ENCODE measurements around the gene MYO1C.

The MYO1C gene, protein sequence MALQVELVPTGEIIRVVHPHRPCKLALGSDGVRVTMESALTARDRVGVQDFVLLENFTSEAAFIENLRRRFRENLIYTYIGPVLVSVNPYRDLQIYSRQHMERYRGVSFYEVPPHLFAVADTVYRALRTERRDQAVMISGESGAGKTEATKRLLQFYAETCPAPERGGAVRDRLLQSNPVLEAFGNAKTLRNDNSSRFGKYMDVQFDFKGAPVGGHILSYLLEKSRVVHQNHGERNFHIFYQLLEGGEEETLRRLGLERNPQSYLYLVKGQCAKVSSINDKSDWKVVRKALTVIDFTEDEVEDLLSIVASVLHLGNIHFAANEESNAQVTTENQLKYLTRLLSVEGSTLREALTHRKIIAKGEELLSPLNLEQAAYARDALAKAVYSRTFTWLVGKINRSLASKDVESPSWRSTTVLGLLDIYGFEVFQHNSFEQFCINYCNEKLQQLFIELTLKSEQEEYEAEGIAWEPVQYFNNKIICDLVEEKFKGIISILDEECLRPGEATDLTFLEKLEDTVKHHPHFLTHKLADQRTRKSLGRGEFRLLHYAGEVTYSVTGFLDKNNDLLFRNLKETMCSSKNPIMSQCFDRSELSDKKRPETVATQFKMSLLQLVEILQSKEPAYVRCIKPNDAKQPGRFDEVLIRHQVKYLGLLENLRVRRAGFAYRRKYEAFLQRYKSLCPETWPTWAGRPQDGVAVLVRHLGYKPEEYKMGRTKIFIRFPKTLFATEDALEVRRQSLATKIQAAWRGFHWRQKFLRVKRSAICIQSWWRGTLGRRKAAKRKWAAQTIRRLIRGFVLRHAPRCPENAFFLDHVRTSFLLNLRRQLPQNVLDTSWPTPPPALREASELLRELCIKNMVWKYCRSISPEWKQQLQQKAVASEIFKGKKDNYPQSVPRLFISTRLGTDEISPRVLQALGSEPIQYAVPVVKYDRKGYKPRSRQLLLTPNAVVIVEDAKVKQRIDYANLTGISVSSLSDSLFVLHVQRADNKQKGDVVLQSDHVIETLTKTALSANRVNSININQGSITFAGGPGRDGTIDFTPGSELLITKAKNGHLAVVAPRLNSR

DNA sequence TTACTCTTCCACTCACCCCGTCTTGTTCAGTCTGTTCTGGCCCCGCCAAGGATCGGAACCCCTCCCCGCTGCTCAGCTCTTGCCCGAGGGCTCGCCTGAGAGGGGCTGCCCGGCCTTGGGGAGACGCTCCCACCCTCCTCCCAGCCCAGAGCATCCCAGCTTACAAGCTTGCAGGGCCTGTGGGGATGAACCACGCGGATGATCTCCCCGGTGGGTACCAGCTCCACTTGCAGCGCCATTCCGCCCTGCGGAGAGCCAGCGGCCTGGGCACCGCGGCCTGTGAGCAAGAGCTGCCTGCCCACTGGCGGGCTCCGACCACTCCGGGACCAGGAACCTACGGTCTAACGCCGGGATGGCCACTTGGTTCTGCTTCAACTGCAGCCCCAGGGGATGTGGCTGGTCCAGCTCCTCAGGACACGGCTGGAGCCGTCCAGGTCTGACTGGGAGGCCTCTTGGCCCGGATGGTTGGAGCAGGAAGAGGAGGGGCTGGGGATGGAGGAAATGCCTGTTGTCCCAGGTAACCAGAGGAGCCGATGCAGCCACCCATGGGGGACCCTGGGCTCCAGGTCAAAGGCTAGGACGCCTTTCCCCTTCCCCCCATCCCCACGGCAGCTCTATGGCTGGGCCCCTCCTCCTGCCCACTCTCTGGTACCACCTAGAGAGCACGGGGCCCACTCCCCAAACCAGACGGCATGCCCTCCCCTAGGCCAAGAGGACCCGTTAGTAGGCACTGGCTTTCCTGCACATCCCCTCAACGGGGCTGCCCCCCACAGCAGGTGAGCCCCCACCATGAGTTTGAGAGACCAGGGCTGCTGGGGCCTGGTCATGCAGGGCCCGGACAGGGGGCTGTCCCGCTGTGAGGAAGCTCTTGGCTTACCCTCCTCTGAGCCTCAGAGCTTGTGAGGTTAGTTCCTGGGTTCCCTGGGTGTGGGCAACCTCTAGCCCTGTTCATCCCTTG, at the start of gene MYO1C:
MYO1C (minus strand) TSS at position 438 of the 958 bp plus-strand sequence; CDS start at position 239, 199 bp downstream.
- ATAC-seq, result no peak
- TF ChIP-seq, protein P1, sequence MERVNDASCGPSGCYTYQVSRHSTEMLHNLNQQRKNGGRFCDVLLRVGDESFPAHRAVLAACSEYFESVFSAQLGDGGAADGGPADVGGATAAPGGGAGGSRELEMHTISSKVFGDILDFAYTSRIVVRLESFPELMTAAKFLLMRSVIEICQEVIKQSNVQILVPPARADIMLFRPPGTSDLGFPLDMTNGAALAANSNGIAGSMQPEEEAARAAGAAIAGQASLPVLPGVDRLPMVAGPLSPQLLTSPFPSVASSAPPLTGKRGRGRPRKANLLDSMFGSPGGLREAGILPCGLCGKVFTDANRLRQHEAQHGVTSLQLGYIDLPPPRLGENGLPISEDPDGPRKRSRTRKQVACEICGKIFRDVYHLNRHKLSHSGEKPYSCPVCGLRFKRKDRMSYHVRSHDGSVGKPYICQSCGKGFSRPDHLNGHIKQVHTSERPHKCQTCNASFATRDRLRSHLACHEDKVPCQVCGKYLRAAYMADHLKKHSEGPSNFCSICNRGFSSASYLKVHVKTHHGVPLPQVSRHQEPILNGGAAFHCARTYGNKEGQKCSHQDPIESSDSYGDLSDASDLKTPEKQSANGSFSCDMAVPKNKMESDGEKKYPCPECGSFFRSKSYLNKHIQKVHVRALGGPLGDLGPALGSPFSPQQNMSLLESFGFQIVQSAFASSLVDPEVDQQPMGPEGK (CRISPR knock-in tag; IDR thresholded peaks at IDR 0.05; ENCODE audit: borderline replicate concordance), result no peak
- TF ChIP-seq CREB5 (CRISPR knock-in tag; IDR thresholded peaks at IDR 0.05; ENCODE audit: low read depth) (no peak), ZC3H10 (CRISPR knock-in tag; IDR thresholded peaks at IDR 0.05) (no peak), TOX (CRISPR knock-in tag; IDR thresholded peaks at IDR 0.05; ENCODE audit: borderline replicate concordance) (no peak), SNAI2 (CRISPR knock-in tag; IDR thresholded peaks at IDR 0.05) (no peak), ZFP3 (CRISPR knock-in tag; IDR thresholded peaks at IDR 0.05) (no peak), ESRRG (CRISPR knock-in tag; IDR thresholded peaks at IDR 0.05) (no peak), PPARA (CRISPR knock-in tag; IDR thresholded peaks at IDR 0.05; ENCODE audit: borderline replicate concordance) (no peak), ISL1 (CRISPR knock-in tag; IDR thresholded peaks at IDR 0.05) (no peak), ARNTL (CRISPR knock-in tag; IDR thresholded peaks at IDR 0.05; ENCODE audit: borderline replicate concordance, low read depth) (no peak), GLIS3 (CRISPR knock-in tag; IDR thresholded peaks at IDR 0.05) (no peak)

GRCh38 chr17:1541367-1541904, 49.0 kb upstream of the MYO1C start:
- TF ChIP-seq ZFP30 (CRISPR knock-in tag; IDR thresholded peaks at IDR 0.05) (no peak), TSHZ2 (CRISPR knock-in tag; IDR thresholded peaks at IDR 0.05) (no peak), TOX (CRISPR knock-in tag; IDR thresholded peaks at IDR 0.05; ENCODE audit: borderline replicate concordance) (no peak), PPARA (CRISPR knock-in tag; IDR thresholded peaks at IDR 0.05; ENCODE audit: borderline replicate concordance) (no peak), CSDC2 (CRISPR knock-in tag; IDR thresholded peaks at IDR 0.05) (no peak), CSRNP3 (CRISPR knock-in tag; IDR thresholded peaks at IDR 0.05) (no peak), ZNF70 (CRISPR knock-in tag; IDR thresholded peaks at IDR 0.05) (no peak), TCF4 (CRISPR knock-in tag; IDR thresholded peaks at IDR 0.05; ENCODE audit: borderline replicate concordance) (no peak), ARNTL (CRISPR knock-in tag; IDR thresholded peaks at IDR 0.05; ENCODE audit: borderline replicate concordance, low read depth) (no peak)
- no peak for ATAC-seq

GRCh38 chr17:1539811-1540210, 47.3 kb upstream of the MYO1C start:
- no peak for TF ChIP-seq ISL1 (CRISPR knock-in tag; IDR thresholded peaks at IDR 0.05)
- TF ChIP-seq ARNTL (CRISPR knock-in tag; IDR thresholded peaks at IDR 0.05; ENCODE audit: borderline replicate concordance, low read depth), result no peak
- TF ChIP-seq TOX (CRISPR knock-in tag; IDR thresholded peaks at IDR 0.05; ENCODE audit: borderline replicate concordance), result no peak
- TF ChIP-seq TSHZ2 (CRISPR knock-in tag; IDR thresholded peaks at IDR 0.05), result no peak
- TF ChIP-seq PPARA (CRISPR knock-in tag; IDR thresholded peaks at IDR 0.05; ENCODE audit: borderline replicate concordance), result no peak
- no peak for TF ChIP-seq OSR1 (CRISPR knock-in tag; IDR thresholded peaks at IDR 0.05)
- no peak for ATAC-seq

All from SK-N-SH treated with all-trans-retinoic acid at 6 μM for 48 hours (cell line).